Type B pancreatic cell (in vitro differentiated cells): ENCODE measurements around the gene RELT. TPM values are rescaled to one million over a fixed set of nuclear protein-coding genes. Genes with fewer than 3 reads are reported as not detected.

ENCODE experiments used
- DNase-seq: peaks from one replicate; pipeline ENCODE4 v3.0.0; 2021; ENCODE audit warnings: mixed read lengths; ENCODE audit not compliant: unreplicated experiment; ENCODE audit errors: extremely low spot score
- H3K27ac Mint-ChIP-seq: 2 replicates; pipeline ENCODE4 v1.8.0; 2021; ENCODE audit warnings: mild to moderate bottlenecking, mixed read lengths
- H3K27me3 Mint-ChIP-seq: 2 replicates; pipeline ENCODE4 v1.8.0; 2021; ENCODE audit warnings: mixed read lengths
- H3K36me3 Mint-ChIP-seq: 2 replicates; pipeline ENCODE4 v1.8.0; 2021; ENCODE audit warnings: mixed read lengths
- H3K4me1 Mint-ChIP-seq: one replicate; pipeline ENCODE4 v1.8.0; 2021; ENCODE audit warnings: mixed read lengths; ENCODE audit not compliant: unreplicated experiment
- H3K4me3 Mint-ChIP-seq: 2 replicates; pipeline ENCODE4 v1.8.0; 2021; ENCODE audit warnings: mild to moderate bottlenecking, mixed read lengths
- H3K9me3 Mint-ChIP-seq: 2 replicates; pipeline ENCODE4 v1.8.0; 2021; ENCODE audit warnings: mixed read lengths
- total RNA-seq: library from RNA; stranded (reverse); gene quantifications from 2 replicates; pipeline ENCODE4 v1.2.1, GENCODE V29; 2021; ENCODE audit warnings: low replicate concordance
- TF ChIP-seq, protein P1 (sequence below): fragments of 200-600 bp; sonication (generic); conservative IDR thresholded peaks from 2 replicates; pipeline ENCODE4 v1.5.0; 2021; ENCODE audit warnings: antibody characterized with exemption, mild to moderate bottlenecking

The RELT gene
- total RNA-seq, 1 donor from 2014 or later = 8.5 TPM

DNA sequence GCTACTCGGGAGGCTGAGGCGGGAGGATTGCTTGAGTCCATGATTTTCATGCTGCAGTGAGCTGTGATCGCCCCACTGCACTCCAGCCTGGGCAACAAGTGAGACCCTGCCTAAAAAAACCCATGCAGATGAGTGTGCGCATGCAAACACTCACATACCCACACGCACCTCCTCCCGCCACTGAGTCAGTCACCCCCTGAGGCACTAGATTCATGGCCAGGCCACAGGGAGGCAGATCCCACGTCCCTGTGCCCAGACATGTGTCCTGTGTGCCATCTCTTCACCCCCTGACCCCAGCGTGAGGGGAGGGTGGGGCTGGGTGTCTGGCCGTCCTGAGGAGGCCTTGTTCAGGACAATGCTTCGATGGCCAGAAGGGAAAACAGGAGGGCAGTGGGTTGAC lies 15.5 kb downstream of the RELT start:
- H3K4me3 Mint-ChIP-seq = no peak overlapping the region
- no peaks in the 10 kb centered on the region for H3K36me3 Mint-ChIP-seq
- no peaks in the 10 kb centered on the region for H3K27me3 Mint-ChIP-seq
- DNase-seq = no peak
- H3K9me3 Mint-ChIP-seq = no peaks in the 10 kb centered on the region
- peaks cover 20% of the 10 kb centered on the region for H3K4me1 Mint-ChIP-seq
- TF ChIP-seq, protein P1, sequence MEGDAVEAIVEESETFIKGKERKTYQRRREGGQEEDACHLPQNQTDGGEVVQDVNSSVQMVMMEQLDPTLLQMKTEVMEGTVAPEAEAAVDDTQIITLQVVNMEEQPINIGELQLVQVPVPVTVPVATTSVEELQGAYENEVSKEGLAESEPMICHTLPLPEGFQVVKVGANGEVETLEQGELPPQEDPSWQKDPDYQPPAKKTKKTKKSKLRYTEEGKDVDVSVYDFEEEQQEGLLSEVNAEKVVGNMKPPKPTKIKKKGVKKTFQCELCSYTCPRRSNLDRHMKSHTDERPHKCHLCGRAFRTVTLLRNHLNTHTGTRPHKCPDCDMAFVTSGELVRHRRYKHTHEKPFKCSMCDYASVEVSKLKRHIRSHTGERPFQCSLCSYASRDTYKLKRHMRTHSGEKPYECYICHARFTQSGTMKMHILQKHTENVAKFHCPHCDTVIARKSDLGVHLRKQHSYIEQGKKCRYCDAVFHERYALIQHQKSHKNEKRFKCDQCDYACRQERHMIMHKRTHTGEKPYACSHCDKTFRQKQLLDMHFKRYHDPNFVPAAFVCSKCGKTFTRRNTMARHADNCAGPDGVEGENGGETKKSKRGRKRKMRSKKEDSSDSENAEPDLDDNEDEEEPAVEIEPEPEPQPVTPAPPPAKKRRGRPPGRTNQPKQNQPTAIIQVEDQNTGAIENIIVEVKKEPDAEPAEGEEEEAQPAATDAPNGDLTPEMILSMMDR = no peak
- no peak overlapping the region for H3K27ac Mint-ChIP-seq

DNA sequence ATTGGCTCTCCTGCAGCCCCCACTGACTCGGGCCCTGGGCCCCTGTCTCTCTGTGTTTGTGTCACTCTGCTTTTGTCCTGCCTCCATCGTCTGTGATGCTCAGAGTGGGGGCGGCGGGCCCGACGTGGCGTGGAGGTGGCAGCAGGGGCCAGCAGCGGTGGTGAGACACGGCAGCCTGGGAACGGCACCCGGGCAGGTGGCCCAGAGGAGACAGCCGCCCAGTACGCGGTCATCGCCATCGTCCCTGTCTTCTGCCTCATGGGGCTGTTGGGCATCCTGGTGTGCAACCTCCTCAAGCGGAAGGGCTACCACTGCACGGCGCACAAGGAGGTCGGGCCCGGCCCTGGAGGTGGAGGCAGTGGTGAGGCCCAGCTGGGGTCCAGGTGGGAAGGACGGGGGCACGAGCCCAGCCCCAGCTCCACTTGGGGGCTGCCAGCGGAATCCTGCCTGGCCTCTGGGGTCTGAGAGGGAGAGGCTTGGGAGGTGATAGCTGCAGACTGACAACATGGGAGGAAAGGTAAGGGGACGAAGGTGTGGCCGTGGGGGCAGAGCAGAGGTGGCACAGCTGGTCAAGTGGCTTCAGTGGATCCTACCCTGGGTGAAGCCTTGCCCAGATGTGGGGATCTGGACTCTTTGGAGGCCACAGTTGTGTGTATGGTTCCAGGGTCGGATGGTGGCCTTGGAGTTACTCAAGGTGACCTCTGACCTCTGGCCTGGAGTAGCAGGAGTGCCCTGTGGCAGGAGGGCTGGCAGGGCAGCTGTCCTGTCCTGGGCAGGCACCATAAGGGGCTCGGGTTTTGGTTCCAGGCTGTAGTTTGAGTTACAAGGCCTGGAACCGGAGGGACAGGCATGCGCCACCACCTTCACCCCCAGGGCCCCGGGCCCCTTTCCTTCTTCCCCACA lies 16.2 kb downstream of the RELT start:
- H3K27ac Mint-ChIP-seq = no peak overlapping the region
- H3K4me3 Mint-ChIP-seq = no peak overlapping the region
- no peaks in the 10 kb centered on the region for H3K9me3 Mint-ChIP-seq
- no peaks in the 10 kb centered on the region for H3K27me3 Mint-ChIP-seq
- TF ChIP-seq, protein P1 = no peak
- H3K36me3 Mint-ChIP-seq = no peaks in the 10 kb centered on the region
- DNase-seq = no peak
- H3K4me1 Mint-ChIP-seq = peaks cover 15% of the 10 kb centered on the region

DNA sequence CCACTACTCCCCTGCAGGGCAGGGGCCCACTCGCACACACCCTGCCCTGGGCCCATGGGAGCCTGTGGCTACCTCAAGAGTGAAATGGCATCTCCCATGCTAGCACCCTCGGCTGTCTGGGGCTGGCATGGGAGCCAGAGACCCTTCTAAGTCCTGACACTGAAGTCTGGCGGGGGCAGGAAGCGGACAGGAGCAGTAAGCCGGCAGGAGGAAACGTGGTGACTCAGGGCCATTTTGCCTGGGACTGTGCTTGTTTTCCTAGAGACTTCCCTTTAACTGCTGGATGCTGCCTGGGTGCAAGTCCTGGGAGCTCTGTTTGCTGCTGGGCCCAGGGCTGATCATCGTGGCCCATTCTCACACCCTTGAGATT lies 16.8 kb downstream of the RELT start:
- no peak for DNase-seq
- Mint-ChIP-seq H3K27me3 (no peaks in the 10 kb centered on the region), H3K27ac (no peak overlapping the region), H3K9me3 (no peaks in the 10 kb centered on the region), H3K4me1 (peaks cover 10% of the 10 kb centered on the region), H3K4me3 (no peak overlapping the region), H3K36me3 (no peaks in the 10 kb centered on the region)
- TF ChIP-seq, protein P1 = no peak

DNA sequence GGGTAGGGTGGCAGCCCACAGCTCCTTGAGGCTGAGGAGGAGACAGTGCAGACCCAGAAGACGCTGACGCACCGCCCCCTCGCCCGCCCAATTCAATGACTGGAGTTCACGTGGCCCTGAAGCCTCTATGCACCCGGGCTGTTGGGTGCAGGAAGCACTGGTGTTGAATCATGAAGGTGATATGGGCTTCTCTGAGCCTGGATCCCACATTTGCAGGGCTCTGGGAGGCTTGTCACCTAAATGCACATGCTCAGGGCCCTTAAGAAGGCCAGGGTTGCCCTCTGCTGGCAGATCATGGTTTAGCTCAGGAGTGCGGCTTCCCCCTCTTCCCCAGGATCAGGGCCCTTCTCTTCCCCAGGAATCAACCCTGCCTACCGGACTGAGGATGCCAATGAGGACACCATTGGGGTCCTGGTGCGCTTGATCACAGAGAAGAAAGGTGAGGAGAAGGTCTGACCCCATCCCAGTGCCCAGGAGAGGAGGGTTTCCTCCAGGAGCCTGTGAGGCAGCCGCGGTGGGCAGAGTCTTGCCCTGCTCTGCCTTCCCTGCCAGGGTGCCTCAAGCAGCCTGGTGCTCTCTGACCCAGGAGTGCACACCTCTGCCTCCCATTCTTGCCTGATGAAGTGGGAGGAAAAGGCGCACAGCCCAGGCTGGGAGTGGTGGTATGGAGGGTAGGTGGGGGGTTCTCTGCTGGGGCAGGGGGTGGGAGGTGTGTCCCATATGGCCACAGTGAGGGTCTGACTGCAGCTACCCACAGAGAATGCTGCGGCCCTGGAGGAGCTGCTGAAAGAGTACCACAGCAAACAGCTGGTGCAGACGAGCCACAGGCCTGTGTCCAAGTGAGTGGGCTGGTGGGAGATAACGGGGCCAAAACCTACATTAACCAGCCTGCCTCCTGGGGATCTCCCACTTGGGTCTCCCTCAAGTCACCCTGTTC lies 17.5 kb downstream of the RELT start:
- no peaks in the 10 kb centered on the region for H3K36me3 Mint-ChIP-seq
- TF ChIP-seq, protein P1 = peak; percentile 88

DNA sequence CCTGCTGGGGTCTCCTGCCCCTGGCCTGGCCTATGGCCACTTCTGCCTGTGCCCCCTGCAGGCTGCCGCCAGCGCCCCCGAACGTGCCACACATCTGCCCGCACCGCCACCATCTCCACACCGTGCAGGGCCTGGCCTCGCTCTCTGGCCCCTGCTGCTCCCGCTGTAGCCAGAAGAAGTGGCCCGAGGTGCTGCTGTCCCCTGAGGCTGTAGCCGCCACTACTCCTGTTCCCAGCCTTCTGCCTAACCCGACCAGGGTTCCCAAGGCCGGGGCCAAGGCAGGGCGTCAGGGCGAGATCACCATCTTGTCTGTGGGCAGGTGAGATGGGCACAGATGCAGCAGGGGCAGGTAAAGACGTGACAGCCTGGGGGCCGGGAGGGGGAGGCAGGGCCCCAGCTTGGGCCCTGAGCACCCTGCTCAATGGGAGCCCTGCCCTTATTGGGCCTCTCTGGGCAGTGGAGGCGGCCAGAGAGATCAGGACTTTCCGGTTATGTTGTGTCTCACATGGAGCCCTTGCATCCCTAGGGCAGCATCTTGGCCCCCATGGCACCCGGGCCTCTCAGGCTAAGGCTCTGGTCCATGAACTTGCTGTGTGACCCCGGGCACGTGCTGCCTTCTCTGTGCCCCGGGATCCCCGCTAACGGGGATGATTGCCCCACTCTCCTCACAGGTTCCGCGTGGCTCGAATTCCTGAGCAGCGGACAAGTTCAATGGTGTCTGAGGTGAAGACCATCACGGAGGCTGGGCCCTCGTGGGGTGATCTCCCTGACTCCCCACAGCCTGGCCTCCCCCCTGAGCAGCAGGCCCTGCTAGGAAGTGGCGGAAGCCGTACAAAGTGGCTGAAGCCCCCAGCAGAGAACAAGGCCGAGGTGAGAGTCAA lies 18.5 kb downstream of the RELT start:
- no peak overlapping the region for H3K4me3 Mint-ChIP-seq
- no peaks in the 10 kb centered on the region for H3K36me3 Mint-ChIP-seq
- peaks cover 5% of the 10 kb centered on the region for H3K4me1 Mint-ChIP-seq
- no peak overlapping the region for H3K27ac Mint-ChIP-seq
- H3K9me3 Mint-ChIP-seq = no peaks in the 10 kb centered on the region
- TF ChIP-seq, protein P1 = no peak
- no peaks in the 10 kb centered on the region for H3K27me3 Mint-ChIP-seq
- DNase-seq = no peak

More for the DNA sequence above, 17.5 kb downstream of the RELT start:
- Mint-ChIP-seq H3K4me3 (no peak overlapping the region), H3K9me3 (no peaks in the 10 kb centered on the region), H3K4me1 (peaks cover 5% of the 10 kb centered on the region), H3K27ac (no peak overlapping the region), H3K27me3 (no peaks in the 10 kb centered on the region)
- no peak for DNase-seq
